Hepatocyte (in vitro differentiated cells): ENCODE results near the gene NUDCD2.

Experiments
- CTCF ChIP-seq: fragments of 200-600 bp; sonication (generic); IDR thresholded peaks from 2 replicates; pipeline ENCODE4 v1.5.1; 2016; ENCODE audit warnings: antibody characterized with exemption, mild to moderate bottlenecking; ENCODE audit not compliant: poor library complexity
- EZH2phosphoT487 ChIP-seq: fragments of 200-600 bp; sonication (generic); IDR thresholded peaks from one replicate; pipeline ENCODE4 v1.6.1; 2018; ENCODE audit warnings: antibody characterized with exemption, mild to moderate bottlenecking, low read depth, moderate library complexity; ENCODE audit not compliant: unreplicated experiment, severe bottlenecking

DNA sequence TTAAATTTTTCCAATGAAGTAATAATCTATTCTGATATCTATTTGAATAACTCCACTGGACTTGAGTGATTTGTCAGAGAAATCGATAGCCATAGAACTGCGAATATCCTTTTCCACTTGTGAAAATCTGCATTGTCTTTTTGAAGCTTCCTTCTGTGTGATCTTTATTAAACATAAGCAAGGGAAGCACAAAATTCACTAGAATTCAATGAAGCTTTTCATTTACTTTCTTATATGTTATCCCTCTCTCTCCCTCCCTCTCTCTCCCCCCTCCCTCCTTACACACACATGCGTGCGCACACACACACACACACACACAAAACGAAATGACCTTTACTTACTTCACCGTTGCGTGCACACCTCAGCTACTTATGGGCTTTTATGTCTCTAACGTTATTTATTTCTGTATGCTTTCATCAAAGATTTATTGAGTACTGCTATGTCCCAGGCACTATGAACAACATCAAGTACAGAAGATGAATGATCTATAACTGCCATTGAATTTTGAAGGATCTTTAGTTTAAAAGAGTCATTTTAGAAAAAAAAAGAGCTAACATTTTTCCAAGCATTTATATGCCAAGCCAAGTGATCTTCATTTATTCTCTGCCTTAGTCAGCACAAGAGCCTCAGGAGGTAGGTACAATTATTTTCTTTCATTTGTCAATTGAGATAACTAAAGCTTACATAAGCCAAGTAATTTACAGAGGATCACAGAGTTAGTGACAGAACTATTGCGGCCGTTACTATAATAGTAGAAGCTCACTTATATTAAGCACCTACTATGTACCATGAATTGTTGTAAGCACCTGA is 55.3 kb downstream of the NUDCD2 start:
- TF ChIP-seq CTCF (no peak), EZH2phosphoT487 (no peak)
